ENCODE results near the gene PLXNB2. TPM values are rescaled to one million over a fixed set of nuclear protein-coding genes. Genes with fewer than 3 reads are reported as not detected.

The PLXNB2 gene
- total RNA-seq, 1 experiment from 2014 or later: 260 TPM

DNA sequence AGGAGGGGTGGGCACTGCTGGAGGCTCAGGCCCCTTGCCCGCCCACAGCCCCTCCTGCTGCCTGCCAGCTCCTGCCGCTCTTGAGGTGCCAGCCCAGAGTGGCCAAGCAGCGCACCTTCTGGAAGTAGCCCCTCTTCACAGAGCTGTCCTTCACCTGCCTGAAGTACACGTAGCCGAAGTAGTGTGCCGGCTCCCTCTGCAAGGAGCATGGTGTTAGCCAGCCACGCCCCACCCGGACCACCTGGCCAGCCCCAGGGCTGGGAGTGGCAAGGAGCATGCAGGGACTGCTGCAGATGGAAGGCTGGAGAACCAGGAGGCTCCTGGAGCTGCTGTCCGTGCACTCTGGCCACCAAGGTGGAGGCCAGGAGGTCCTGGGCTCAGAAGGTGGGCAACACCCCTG is 9.7 kb upstream of the PLXNB2 start:
- peak in 1 of 2 experiments; percentile 47 for DNase-seq
- Histone ChIP-seq H3K4me2 (0 out of 2 replicates have a peak overlapping the region, but pooled peaks have one; percentile 8), H3K27ac (no peak overlapping the region), H3F3A (ENCODE audit: insufficient read depth, low read depth) (peaks cover 14% of the 10 kb centered on the region; the same call in 1 of the 2 replicates), H3K36me3 (ENCODE audit: low read depth) (no peaks in the 10 kb centered on the region), H3K4me3 (no peak overlapping the region), H4K20me1 (ENCODE audit: insufficient read depth) (peaks cover 1% of the 10 kb centered on the region; the same call in 1 of the 2 replicates), H3K4me1 (replicated peaks; ENCODE audit: insufficient read depth) (peaks cover 13% of the 10 kb centered on the region), H3K27me3 (ENCODE audit: insufficient read depth, low read depth) (no peaks in the 10 kb centered on the region), H2AFZ (no peak overlapping the region), H3K9me2 (ENCODE audit: insufficient read depth) (no peaks in the 10 kb centered on the region), H3K79me2 (ENCODE audit: low read depth) (no peaks in the 10 kb centered on the region), H3K9me3 (ENCODE audit: insufficient read depth, low read depth) (no peaks in the 10 kb centered on the region)
- no TSS peak for BruUV-seq (replicated peaks)
- ChIA-PET CTCF (no interaction called here), POLR2A (ENCODE audit: unreplicated experiment) (no interaction called here)
- intact Hi-C loops (cut with micrococcal nuclease; ENCODE audit: unreplicated experiment): no loop called here
- TF ChIP-seq, protein P1, sequence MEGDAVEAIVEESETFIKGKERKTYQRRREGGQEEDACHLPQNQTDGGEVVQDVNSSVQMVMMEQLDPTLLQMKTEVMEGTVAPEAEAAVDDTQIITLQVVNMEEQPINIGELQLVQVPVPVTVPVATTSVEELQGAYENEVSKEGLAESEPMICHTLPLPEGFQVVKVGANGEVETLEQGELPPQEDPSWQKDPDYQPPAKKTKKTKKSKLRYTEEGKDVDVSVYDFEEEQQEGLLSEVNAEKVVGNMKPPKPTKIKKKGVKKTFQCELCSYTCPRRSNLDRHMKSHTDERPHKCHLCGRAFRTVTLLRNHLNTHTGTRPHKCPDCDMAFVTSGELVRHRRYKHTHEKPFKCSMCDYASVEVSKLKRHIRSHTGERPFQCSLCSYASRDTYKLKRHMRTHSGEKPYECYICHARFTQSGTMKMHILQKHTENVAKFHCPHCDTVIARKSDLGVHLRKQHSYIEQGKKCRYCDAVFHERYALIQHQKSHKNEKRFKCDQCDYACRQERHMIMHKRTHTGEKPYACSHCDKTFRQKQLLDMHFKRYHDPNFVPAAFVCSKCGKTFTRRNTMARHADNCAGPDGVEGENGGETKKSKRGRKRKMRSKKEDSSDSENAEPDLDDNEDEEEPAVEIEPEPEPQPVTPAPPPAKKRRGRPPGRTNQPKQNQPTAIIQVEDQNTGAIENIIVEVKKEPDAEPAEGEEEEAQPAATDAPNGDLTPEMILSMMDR (conservative IDR thresholded peaks at IDR 0.05): no peak
- no peak for TF ChIP-seq EZH2 (IDR thresholded peaks at IDR 0.05; ENCODE audit: low read depth)

GRCh38 chr22:50316114-50317065 is 8.9 kb upstream of the PLXNB2 start:
- H3K4me2 ChIP-seq: no peak overlapping the region
- no peak overlapping the region for H3K4me3 ChIP-seq
- CTCF ChIA-PET: no interaction called here
- intact Hi-C loops (cut with micrococcal nuclease; ENCODE audit: unreplicated experiment): no loop called here
- no peaks in the 10 kb centered on the region for H3K27me3 ChIP-seq (ENCODE audit: insufficient read depth, low read depth)
- no peaks in the 10 kb centered on the region; the same call in 1 of the 2 replicates for H4K20me1 ChIP-seq (ENCODE audit: insufficient read depth)
- no peak overlapping the region for H3K27ac ChIP-seq
- H3K9me3 ChIP-seq (ENCODE audit: insufficient read depth, low read depth): no peaks in the 10 kb centered on the region
- no peak for DNase-seq
- H3K36me3 ChIP-seq (ENCODE audit: low read depth): no peaks in the 10 kb centered on the region
- POLR2A ChIA-PET (ENCODE audit: unreplicated experiment): no interaction called here
- BruUV-seq (replicated peaks): no TSS peak
- H2AFZ ChIP-seq: no peak overlapping the region
- no peaks in the 10 kb centered on the region for H3K9me2 ChIP-seq (ENCODE audit: insufficient read depth)
- H3K79me2 ChIP-seq (ENCODE audit: low read depth): no peaks in the 10 kb centered on the region
- peaks cover 13% of the 10 kb centered on the region for H3K4me1 ChIP-seq (replicated peaks; ENCODE audit: insufficient read depth)
- H3F3A ChIP-seq (ENCODE audit: insufficient read depth, low read depth): peaks cover 12% of the 10 kb centered on the region; the same call in 1 of the 2 replicates
- TF ChIP-seq, protein P1 (conservative IDR thresholded peaks at IDR 0.05): no peak

DNA sequence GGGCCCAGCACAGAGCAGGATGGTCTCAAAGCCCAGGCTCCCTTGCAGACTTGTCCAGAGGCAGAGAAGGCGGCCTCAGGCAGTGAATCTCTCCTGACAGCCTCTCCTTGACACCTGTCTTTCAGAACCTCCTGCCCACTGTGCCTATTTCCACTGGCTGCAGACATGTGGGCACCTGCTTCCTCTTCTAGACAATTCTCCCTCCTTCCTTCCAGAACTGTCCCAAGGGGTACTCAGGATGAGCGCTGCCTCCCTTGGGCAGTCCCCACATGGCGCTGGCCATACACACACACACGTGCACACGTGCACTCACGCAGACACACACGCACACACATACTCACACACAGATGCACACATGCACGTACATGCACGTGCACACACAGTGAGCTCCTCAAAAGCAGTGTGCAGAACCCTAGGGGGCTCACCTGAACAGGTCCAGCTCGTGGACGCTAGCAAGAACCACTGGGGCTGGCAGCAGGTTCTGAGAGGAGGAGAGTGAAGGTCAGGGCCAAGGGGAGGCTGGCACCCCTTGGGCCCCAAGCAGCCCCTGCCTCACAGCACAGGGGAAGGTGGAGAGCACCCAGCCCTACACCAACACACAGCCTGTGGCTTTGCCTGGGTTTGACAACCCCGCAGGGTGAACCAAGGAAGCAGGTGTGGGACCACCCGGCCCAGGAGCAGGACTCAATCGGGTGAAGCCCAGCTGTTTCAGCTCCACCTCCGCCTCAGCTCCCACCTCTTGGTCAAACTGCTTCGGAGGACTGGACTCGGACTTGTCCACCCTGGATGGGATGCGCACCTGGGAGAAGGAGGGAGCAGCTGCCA is 8.1 kb upstream of the PLXNB2 start:
- Histone ChIP-seq H3K27me3 (ENCODE audit: insufficient read depth, low read depth) (no peaks in the 10 kb centered on the region), H3F3A (ENCODE audit: insufficient read depth, low read depth) (peaks cover 13% of the 10 kb centered on the region; the same call in 1 of the 2 replicates), H3K9me3 (ENCODE audit: insufficient read depth, low read depth) (no peaks in the 10 kb centered on the region), H4K20me1 (ENCODE audit: insufficient read depth) (no peaks in the 10 kb centered on the region; the same call in 1 of the 2 replicates), H3K36me3 (ENCODE audit: low read depth) (no peaks in the 10 kb centered on the region), H3K9me2 (ENCODE audit: insufficient read depth) (no peaks in the 10 kb centered on the region), H3K4me1 (replicated peaks; ENCODE audit: insufficient read depth) (peaks cover 13% of the 10 kb centered on the region), H3K79me2 (ENCODE audit: low read depth) (no peaks in the 10 kb centered on the region), H2AFZ (no peak overlapping the region), H3K4me3 (no peak overlapping the region), H3K4me2 (no peak overlapping the region), H3K27ac (no peak overlapping the region)
- intact Hi-C loops (cut with micrococcal nuclease; ENCODE audit: unreplicated experiment): no loop called here
- CTCF ChIA-PET: no interaction called here
- BruUV-seq (replicated peaks): no TSS peak
- POLR2A ChIA-PET (ENCODE audit: unreplicated experiment): no interaction called here
- no peak for DNase-seq
- TF ChIP-seq, protein P1 (conservative IDR thresholded peaks at IDR 0.05): no peak
- TF ChIP-seq EZH2 (IDR thresholded peaks at IDR 0.05; ENCODE audit: low read depth): no peak
